Measurements from ENCODE around the gene AKR1C3.
"Not testable (repeated sequence)": the region's sequence is repeated elsewhere in the genome, so short reads cannot be mapped to it uniquely, and the experiment has no call there.

The AKR1C3 gene

DNA sequence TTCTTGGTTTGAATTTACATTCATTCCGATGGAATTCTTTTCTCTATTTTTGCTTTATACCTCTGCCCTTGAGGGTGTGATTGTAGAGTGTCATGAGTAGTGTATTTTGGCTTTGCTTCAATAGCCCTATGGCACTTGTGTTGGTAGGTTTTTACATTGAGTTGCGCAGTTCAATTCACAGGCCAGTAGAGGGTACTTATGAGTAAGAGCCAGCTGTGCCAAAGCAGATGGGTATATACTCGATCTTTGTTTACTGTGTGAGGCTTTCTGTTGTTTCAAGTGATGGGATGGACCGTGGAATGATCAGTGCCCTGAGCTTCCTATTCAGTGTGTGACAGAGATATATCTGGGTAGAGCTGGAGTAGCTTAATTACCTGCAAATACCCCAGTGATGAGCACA is 4.3 kb upstream of the AKR1C3 start:
- no peak for DNase-seq

- no peak for DNase-seq
Measured at GRCh38 chr10:5090551-5090950, 3.7 kb upstream of the AKR1C3 start.

DNA sequence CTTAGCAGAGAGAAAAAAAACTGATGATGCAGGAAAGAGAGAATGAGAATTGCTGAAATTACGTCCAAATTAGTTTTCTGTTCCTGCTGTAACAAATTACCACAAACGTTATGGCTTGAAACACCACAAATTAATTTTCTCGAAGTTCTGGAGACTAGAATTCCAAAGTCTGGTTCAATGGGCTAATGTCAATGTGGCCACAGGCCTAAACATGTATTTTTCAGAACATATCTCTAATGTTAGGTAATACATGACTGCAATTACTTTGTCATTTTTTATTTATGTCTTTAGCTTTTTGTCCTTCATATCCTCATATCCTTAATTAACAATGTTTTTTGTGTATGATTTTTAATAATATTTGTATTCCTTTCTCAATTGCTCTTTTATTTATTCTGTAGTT is 3.0 kb upstream of the AKR1C3 start:
- no peak for DNase-seq

- DNase-seq = no peak
Measured at GRCh38 chr10:5092375-5092774, 1.8 kb upstream of the AKR1C3 start.

DNA sequence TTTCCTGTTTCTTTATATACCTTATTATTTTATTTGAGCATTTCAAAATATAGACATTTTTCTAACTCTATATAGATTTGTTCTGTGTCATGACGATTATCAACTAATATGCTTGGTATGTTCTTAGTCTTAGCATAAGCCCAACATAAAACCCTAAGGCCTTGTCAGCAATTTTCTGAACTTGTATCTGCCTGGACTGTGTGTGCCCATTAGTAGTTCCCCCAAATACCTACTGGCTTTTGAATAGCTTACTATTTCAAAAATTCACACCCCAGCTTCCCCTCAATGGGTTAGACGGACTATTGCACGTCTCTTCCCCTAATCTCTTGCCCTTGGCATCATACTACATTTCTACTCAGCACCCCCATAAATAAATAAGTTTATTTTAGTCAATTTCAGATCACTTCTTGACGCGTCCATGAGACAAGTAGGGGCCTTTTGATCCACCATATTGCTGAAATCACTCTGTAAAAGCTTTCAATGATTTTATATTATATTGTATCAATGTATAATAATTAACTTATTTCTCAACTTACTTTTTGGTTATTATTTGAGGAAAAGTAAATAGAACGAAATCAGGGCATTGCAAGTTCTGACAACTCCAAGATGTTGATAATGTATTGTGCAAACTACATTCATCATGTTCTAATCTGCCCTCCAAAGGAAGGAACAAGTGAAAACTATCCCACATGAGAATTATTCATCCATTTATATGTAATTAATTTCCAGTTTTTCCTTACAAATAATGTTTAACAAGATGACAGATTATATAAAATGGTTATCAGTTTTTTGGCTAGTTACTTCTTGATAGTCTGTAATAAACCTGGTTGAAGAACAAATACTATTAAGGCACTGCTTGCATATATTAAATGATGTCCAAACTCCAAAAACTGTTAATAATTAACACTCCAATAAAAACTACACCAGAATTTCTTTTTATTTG is 1.1 kb upstream of the AKR1C3 start:
- DNase-seq = no peak

DNA sequence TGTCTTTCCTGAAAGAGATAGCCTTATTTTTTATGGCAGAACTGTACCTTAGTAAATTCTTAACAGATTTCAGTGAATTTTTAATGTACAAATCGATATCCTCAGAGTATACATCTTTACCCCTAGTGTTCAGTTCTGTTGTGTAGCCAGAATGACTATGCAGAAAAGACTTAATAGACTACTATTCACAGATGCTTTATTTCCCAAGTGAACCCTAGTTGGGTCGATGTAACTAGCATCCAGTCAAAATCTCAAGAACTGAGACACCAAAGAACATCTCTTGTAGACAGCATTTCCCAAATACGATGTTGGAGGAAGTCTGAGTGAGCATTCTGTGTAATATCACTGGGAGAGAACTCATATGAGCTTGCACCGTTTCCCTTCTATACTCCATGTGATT is 1.5 kb downstream of the AKR1C3 start:
- DNase-seq = no peak

DNA sequence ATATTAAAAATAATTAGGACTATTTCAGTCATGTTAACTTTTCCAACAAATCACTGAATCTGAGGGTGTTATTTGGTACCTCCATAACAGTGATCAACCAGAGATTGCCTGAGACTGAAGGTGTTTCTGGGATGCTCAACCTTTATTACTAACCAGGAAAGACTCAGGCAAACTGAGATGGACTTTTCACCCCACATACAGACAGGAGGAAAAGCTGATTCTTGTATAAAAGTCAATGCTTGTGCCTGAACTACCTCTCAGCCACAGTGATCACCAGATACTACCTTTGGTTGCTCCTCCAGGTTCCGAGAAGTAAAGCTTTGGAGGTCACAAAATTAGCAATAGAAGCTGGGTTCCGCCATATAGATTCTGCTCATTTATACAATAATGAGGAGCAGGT is 1.9 kb downstream of the AKR1C3 start:
- DNase-seq = no peak

GRCh38 chr10:5102479-5102878 is 8.3 kb downstream of the AKR1C3 start:
- DNase-seq = not testable (repeated sequence)

GRCh38 chr10:5103481-5103880 is 9.3 kb downstream of the AKR1C3 start:
- no peak for DNase-seq

DNA sequence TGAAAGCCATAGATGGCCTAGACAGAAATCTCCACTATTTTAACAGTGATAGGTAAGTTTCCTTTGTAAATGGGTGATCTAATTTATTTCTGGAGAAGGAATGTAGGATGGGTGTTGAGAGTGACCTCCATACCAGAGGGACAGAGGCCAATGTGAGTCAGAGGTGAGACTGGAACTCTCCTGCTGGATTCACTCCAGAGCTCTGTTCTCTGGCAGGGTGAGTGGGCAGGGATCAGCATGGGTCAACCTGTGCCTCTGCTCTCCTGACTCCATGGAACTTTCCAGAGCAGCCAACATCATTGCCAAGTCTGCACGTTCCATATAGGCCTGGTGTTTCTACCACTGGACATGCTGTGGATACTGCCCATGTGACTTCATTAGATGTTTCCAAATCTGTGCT is 11.4 kb downstream of the AKR1C3 start:
- no peak for DNase-seq

GRCh38 chr10:5106553-5106952 is 12.3 kb downstream of the AKR1C3 start:
- DNase-seq = no peak

DNA sequence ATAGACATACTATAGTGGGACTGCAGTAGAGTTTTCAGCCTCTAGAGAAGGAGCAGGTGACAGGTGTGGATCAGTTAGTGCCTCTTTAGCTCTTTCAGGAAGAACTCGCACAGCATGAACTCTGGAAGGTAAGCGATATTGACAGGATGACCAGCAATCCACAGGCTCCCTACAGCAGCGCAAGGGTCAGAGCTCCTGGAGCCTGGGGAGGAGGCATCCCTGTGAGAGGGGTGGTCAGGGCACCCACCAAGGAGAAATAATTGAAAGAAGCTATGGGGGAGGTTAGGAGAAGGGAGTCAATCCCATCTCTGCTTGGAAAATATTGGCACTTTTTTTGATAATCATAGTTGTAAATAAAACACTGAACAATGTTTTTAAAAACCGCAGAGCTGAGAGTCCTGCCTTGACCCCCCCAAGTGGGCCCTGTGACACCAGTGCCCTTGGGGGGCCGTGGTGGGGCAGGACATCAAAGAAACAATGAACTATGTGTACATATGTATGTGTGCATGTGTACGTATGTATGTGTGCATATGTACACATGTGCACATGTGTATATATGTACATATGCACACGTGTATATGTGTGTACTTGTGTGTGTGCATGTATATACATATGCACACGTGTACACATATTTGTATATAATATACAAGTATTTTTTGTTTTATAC is 13.8 kb downstream of the AKR1C3 start:
- no peak for DNase-seq

DNA sequence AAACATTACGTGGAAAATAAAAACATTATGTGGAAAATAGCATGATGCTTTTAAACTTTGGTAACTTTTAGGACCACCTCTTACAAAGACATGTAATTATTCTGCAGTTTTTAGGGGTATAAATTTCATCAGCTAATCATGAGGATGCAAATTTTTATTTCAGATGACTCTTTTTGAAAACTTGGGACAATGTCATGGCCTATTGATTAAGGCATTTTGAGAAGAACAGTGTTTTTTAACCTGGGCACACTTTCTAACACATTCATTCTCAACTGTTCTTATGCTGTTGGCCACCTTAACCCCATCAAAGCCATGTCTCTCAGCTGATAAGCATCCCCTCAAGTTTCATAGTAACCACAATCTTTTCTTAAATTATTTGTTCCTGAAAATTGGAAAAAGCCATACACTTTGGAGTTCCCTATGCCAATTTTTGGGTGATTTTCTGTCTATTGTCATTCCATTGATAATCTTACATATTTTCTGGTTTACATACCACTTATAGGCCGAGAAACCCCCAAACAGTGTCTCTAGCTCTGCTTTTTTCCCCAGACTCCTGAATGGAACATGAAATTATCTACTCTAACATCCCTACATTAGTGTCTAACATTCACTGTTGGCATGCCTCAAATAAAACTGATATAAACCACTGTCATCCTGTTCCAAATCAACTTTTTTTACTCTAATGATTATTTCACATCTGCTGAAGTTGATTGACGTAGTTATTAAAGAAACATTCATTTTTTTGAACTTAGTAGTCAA is 14.6 kb downstream of the AKR1C3 start:
- no peak for DNase-seq

GRCh38 chr10:5109861-5110260 is 15.6 kb downstream of the AKR1C3 start:
- not testable (repeated sequence) for DNase-seq

- no peak for DNase-seq
Measured at GRCh38 chr10:5116621-5117020, 22.4 kb downstream of the AKR1C3 start.

DNA sequence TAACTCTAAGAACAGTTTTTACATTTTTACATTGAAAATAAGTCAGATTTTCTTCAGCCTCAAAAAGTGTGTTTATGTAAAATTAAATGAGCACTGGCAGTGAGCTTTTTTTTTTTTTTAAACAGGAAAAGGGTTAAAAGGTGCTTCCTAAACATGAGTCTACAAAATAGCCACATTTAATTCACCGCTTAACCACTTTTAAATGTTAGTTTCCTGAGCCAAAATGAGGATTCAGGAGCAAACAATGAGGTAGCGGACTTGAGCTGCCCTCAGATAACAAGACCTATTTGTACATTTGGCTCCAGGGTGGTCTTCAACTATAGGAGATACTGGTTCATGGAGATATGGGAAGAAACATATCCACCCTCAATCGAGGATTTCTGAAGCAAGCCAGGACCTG is 22.8 kb downstream of the AKR1C3 start:
- DNase-seq = no peak

- DNase-seq = not testable (repeated sequence)
Measured at GRCh38 chr10:5119997-5120396, 25.8 kb downstream of the AKR1C3 start.

GRCh38 chr10:5123886-5124285 is 29.7 kb downstream of the AKR1C3 start:
- no peak for DNase-seq

- no peak for DNase-seq
Measured at GRCh38 chr10:5125315-5126044, 31.3 kb downstream of the AKR1C3 start.

DNA sequence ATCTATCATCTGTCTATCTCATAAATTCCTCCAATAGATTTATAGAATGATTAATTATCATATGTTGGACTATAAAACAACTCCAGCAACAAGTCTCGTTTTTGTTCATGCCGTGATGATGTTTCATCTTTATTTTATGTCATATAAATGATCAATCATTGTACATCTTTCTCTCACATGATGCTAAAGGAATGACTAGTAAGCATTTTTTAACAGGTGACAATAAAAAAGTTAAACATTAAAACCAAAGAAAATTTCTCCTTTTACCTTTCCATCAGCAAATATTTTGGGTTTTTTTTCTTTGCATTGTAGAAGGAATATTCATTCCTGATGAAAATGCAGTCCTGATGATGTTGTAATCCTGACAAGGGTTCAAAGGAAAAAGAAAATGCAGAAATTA is 41.4 kb downstream of the AKR1C3 start:
- DNase-seq = no peak

- DNase-seq = no peak
Measured at GRCh38 chr10:5136468-5137087, 42.4 kb downstream of the AKR1C3 start.

DNA sequence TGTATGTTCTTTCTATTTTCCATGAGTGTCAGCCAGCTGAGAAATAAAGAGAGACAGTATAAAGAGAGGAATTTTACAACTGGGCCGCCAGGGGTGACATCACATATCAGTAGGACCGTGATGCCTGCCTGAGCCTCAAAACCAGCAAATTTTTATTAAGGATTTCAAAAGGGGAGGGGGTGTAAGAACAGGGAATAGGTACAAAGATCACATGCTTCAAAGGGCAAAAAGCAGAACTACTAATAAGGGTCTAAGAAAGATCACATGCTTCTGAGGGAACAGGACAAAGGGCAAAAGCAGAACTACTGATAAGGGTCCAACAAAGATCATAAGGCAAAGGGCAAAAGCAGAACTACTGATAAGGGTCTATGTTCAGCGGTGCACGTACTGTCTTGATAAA is 43.5 kb downstream of the AKR1C3 start:
- not testable (repeated sequence) for DNase-seq
